Keratinocyte (primary cell): Measurements from ENCODE around the gene RHBDD1.

Source experiments
- EZH2 ChIP-seq: IDR thresholded peaks from one replicate; pipeline ENCODE4 v1.6.1; 2012; ENCODE audit warnings: inconsistent platforms, mild to moderate bottlenecking, low read length, moderate library complexity
- TF ChIP-seq, protein P1 (sequence below), 3 experiments: IDR thresholded peaks in 1 of 3; conservative IDR thresholded peaks in 1 of 3; optimal IDR thresholded peaks in 1 of 3; 2 replicates in 2 of 3; 3 replicates in 1 of 3; pipeline versions ENCODE3 to v1.5.1; 2011; ENCODE audit warnings: low read length in 3 of 3, mild to moderate bottlenecking in 3 of 3, moderate library complexity in 2 of 3, control low read depth in 1 of 3, inconsistent platforms in 1 of 3; ENCODE audit not compliant: insufficient read depth in 2 of 3; ENCODE audit errors: extremely low read depth in 1 of 3

DNA sequence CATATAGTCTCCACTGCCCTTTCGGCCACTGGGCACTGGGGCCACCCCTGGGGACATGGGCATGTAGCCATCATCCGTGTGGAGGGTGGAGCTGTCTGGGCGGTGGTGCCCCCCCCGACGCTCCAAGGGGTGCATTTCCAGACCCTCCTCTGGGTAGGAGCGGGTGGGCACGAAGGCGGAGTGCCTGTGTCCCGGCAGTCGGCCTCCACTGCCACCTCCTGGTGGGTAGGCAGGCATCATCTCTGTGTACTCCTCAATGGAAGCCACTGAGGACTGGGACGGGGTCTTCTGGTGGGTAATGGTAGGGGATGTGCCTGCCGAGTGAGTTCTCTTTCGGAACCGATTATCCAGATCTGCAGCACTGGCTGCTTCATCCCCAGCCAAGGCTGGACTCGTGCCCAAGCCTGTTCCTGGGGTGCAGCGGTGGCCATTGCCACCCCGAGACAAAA is 39.0 kb upstream of the RHBDD1 start:
- TF ChIP-seq, protein P1, sequence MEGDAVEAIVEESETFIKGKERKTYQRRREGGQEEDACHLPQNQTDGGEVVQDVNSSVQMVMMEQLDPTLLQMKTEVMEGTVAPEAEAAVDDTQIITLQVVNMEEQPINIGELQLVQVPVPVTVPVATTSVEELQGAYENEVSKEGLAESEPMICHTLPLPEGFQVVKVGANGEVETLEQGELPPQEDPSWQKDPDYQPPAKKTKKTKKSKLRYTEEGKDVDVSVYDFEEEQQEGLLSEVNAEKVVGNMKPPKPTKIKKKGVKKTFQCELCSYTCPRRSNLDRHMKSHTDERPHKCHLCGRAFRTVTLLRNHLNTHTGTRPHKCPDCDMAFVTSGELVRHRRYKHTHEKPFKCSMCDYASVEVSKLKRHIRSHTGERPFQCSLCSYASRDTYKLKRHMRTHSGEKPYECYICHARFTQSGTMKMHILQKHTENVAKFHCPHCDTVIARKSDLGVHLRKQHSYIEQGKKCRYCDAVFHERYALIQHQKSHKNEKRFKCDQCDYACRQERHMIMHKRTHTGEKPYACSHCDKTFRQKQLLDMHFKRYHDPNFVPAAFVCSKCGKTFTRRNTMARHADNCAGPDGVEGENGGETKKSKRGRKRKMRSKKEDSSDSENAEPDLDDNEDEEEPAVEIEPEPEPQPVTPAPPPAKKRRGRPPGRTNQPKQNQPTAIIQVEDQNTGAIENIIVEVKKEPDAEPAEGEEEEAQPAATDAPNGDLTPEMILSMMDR (optimal IDR thresholded peaks at IDR 0.05 in 1 of 3, IDR thresholded peaks at IDR 0.05 in 1 of 3, conservative IDR thresholded peaks at IDR 0.05 in 1 of 3; ENCODE audit: extremely low read depth in 1 of 3, insufficient read depth in 2 of 3, low read length in 3 of 3): peak; percentile 15 to 68 (median 48)
- TF ChIP-seq EZH2: no peak
